Osteoblast (primary cell): ENCODE measurements around the gene PCBP2. TPM values are rescaled to one million over a fixed set of nuclear protein-coding genes. Genes with fewer than 3 reads are reported as not detected.
A peak's percentile ranks its signal among the peaks of the same experiment; 100 is the strongest.

Experiments
- DNase-seq: peaks from one replicate; pipeline ENCODE4 v3.0.0; 2011; ENCODE audit warnings: low spot score, mixed read lengths; ENCODE audit not compliant: insufficient read length; ENCODE audit errors: missing footprints
- H2AFZ ChIP-seq: 2 replicates; pipeline ENCODE4 v1.6.0; 2011; ENCODE audit warnings: mild to moderate bottlenecking, low read length
- H3K27ac ChIP-seq: 2 replicates; pipeline ENCODE4 v1.5.1; 2011; ENCODE audit warnings: mild to moderate bottlenecking, low read depth, low read length, moderate library complexity
- H3K27me3 ChIP-seq: 2 replicates; pipeline ENCODE4 v1.6.0; 2012; ENCODE audit warnings: mild to moderate bottlenecking, control low read depth, inconsistent platforms, low read length, moderate library complexity; ENCODE audit not compliant: insufficient read depth
- H3K36me3 ChIP-seq: 2 replicates; pipeline ENCODE4 v1.5.1; 2011; ENCODE audit warnings: mild to moderate bottlenecking, low read length, control low read depth, moderate library complexity; ENCODE audit not compliant: insufficient read depth
- H3K4me1 ChIP-seq: 2 replicates; pipeline ENCODE4 v1.5.1; 2011; ENCODE audit warnings: mild to moderate bottlenecking, low read length, control low read depth, moderate library complexity; ENCODE audit not compliant: insufficient read depth
- H3K4me2 ChIP-seq: 2 replicates; pipeline ENCODE4 v1.6.0; 2011; ENCODE audit warnings: mild to moderate bottlenecking, low read length; ENCODE audit not compliant: insufficient read depth
- H3K4me3 ChIP-seq: fragments of 200-600 bp; sonication (generic); 3 replicates; pipeline ENCODE4 v1.5.1; 2012; ENCODE audit warnings: mild to moderate bottlenecking, low read length, inconsistent platforms; ENCODE audit not compliant: insufficient read depth
- H3K79me2 ChIP-seq: 2 replicates; pipeline ENCODE4 v1.6.0; 2012; ENCODE audit warnings: mild to moderate bottlenecking, low read length, control low read depth, inconsistent platforms; ENCODE audit not compliant: insufficient read depth
- H3K9me3 ChIP-seq: 2 replicates; pipeline ENCODE4 v1.5.1; 2011; ENCODE audit warnings: low read depth, low read length, control low read depth
- H4K20me1 ChIP-seq: 2 replicates; pipeline ENCODE4 v1.6.0; 2012; ENCODE audit warnings: mild to moderate bottlenecking, low read length, control low read depth; ENCODE audit not compliant: insufficient read depth
- CTCF ChIP-seq: IDR thresholded peaks from 2 replicates; pipeline ENCODE4 v1.5.1; 2011; ENCODE audit warnings: mild to moderate bottlenecking, low read depth, low read length, moderate library complexity; ENCODE audit errors: extremely low read depth
- total RNA-seq: library from RNA; depleted of rRNA; stranded (reverse); fragments of >200 nt; gene quantifications from 2 replicates; pipeline ENCODE4 v1.2.3, GENCODE V29; 2012

The PCBP2 gene
- total RNA-seq, 1 donor: 247 TPM

GRCh38 chr12:53453953-53454640, 2.2 kb downstream of the PCBP2 start:
- DNase-seq: no peak
- no peak overlapping the region for H2AFZ ChIP-seq
- no peaks in the 10 kb centered on the region for H3K9me3 ChIP-seq
- H3K4me1 ChIP-seq: peaks cover 21% of the 10 kb centered on the region
- TF ChIP-seq CTCF: no peak
- H3K79me2 ChIP-seq: peaks cover 73% of the 10 kb centered on the region
- peaks cover 51% of the 10 kb centered on the region for H3K36me3 ChIP-seq
- H3K27ac ChIP-seq: no peak overlapping the region
- peaks cover 46% of the 10 kb centered on the region for H4K20me1 ChIP-seq
- H3K4me2 ChIP-seq: peak overlapping the region; percentile 81
- peak overlapping the region; percentile 97 for H3K4me3 ChIP-seq
- H3K27me3 ChIP-seq: no peaks in the 10 kb centered on the region

- Histone ChIP-seq H3K36me3 (peaks cover 57% of the 10 kb centered on the region), H3K27ac (peak overlapping the region; percentile 0), H3K4me3 (peak overlapping the region; percentile 97), H3K9me3 (no peaks in the 10 kb centered on the region), H4K20me1 (peaks cover 51% of the 10 kb centered on the region), H3K4me1 (peaks cover 21% of the 10 kb centered on the region), H3K4me2 (peak overlapping the region; percentile 81), H3K79me2 (peaks cover 79% of the 10 kb centered on the region), H3K27me3 (no peaks in the 10 kb centered on the region), H2AFZ (no peak overlapping the region)
- DNase-seq: no peak
- no peak for TF ChIP-seq CTCF
These were observed 2.8 kb downstream of the PCBP2 start for GRCh38 chr12:53454707-53455106.

GRCh38 chr12:53456654-53457366, 4.9 kb downstream of the PCBP2 start:
- no peaks in the 10 kb centered on the region for H3K9me3 ChIP-seq
- peaks cover 78% of the 10 kb centered on the region for H3K36me3 ChIP-seq
- peaks cover 62% of the 10 kb centered on the region for H4K20me1 ChIP-seq
- H3K27me3 ChIP-seq: no peaks in the 10 kb centered on the region
- no peak overlapping the region for H2AFZ ChIP-seq
- H3K4me3 ChIP-seq: no peak overlapping the region
- H3K4me2 ChIP-seq: no peak overlapping the region
- no peak overlapping the region for H3K27ac ChIP-seq
- H3K79me2 ChIP-seq: peaks cover 97% of the 10 kb centered on the region
- TF ChIP-seq CTCF: no peak
- peaks cover 21% of the 10 kb centered on the region for H3K4me1 ChIP-seq
- DNase-seq: no peak

- Histone ChIP-seq H4K20me1 (peaks cover 64% of the 10 kb centered on the region), H3K27me3 (no peaks in the 10 kb centered on the region), H3K4me3 (no peak overlapping the region), H3K27ac (no peak overlapping the region), H3K36me3 (peaks cover 100% of the 10 kb centered on the region), H3K9me3 (no peaks in the 10 kb centered on the region), H3K79me2 (peaks cover 100% of the 10 kb centered on the region), H3K4me2 (no peak overlapping the region), H2AFZ (no peak overlapping the region), H3K4me1 (peaks cover 8% of the 10 kb centered on the region)
- TF ChIP-seq CTCF: no peak
- DNase-seq: no peak
These were observed 7.2 kb downstream of the PCBP2 start for GRCh38 chr12:53459097-53459496.
